Medulla oblongata (tissue), 1 donor: Measurements from ENCODE around the gene MIPOL1.
"Not testable (repeated sequence)": the region's sequence is repeated elsewhere in the genome, so short reads cannot be mapped to it uniquely, and the experiment has no call there.

ENCODE experiments used
- DNase-seq: peaks from one replicate; pipeline ENCODE4 v3.0.0-alpha.2; 2015; ENCODE audit errors: extremely low spot score

Gene MIPOL1

GRCh38 chr14:37234222-37234621 is 36.5 kb downstream of the MIPOL1 start:
- no peak for DNase-seq

GRCh38 chr14:37236044-37236443 is 38.3 kb downstream of the MIPOL1 start:
- not testable (repeated sequence) for DNase-seq

- no peak for DNase-seq
These were observed 39.4 kb downstream of the MIPOL1 start for GRCh38 chr14:37237094-37237493.

- DNase-seq = no peak
These were observed 40.0 kb downstream of the MIPOL1 start for GRCh38 chr14:37237735-37238200.

- no peak for DNase-seq
These were observed 43.5 kb downstream of the MIPOL1 start for GRCh38 chr14:37241198-37241597.

- peak; percentile 55 for DNase-seq
These were observed 48.7 kb downstream of the MIPOL1 start for GRCh38 chr14:37246427-37246829.

- DNase-seq = no peak
These were observed 50.2 kb downstream of the MIPOL1 start for GRCh38 chr14:37247791-37248461.

GRCh38 chr14:37251775-37252174 is 54.0 kb downstream of the MIPOL1 start:
- no peak for DNase-seq

- DNase-seq = no peak
These were observed 54.7 kb downstream of the MIPOL1 start for GRCh38 chr14:37252434-37252833.

GRCh38 chr14:37253905-37254304 is 56.2 kb downstream of the MIPOL1 start:
- DNase-seq = no peak

GRCh38 chr14:37254411-37254947 is 56.7 kb downstream of the MIPOL1 start:
- no peak for DNase-seq

GRCh38 chr14:37257501-37258070 is 59.8 kb downstream of the MIPOL1 start:
- DNase-seq = no peak

GRCh38 chr14:37262649-37263048 is 64.9 kb downstream of the MIPOL1 start:
- DNase-seq = no peak

- no peak for DNase-seq
These were observed 66.0 kb downstream of the MIPOL1 start for GRCh38 chr14:37263656-37264236.

GRCh38 chr14:37268788-37269187 is 71.1 kb downstream of the MIPOL1 start:
- no peak for DNase-seq

- DNase-seq = no peak
These were observed 72.9 kb downstream of the MIPOL1 start for GRCh38 chr14:37270629-37271028.

GRCh38 chr14:37272569-37272968 is 74.8 kb downstream of the MIPOL1 start:
- DNase-seq = no peak

- DNase-seq = no peak
These were observed 76.9 kb downstream of the MIPOL1 start for GRCh38 chr14:37274652-37275051.

GRCh38 chr14:37275963-37276362 is 78.2 kb downstream of the MIPOL1 start:
- no peak for DNase-seq

- no peak for DNase-seq
These were observed 81.2 kb downstream of the MIPOL1 start for GRCh38 chr14:37278636-37279538.

- no peak for DNase-seq
These were observed 82.1 kb downstream of the MIPOL1 start for GRCh38 chr14:37279818-37280217.

GRCh38 chr14:37284760-37285159 is 87.0 kb downstream of the MIPOL1 start:
- DNase-seq = no peak
